RKO (cell line): Measurements from ENCODE around the gene THUMPD2.
"Not testable (repeated sequence)": the region's sequence is repeated elsewhere in the genome, so short reads cannot be mapped to it uniquely, and the experiment has no call there.

ENCODE experiments used
- DNase-seq: peaks from one replicate; pipeline ENCODE4 v3.0.0-alpha.2; 2016; ENCODE audit warnings: low spot score

THUMPD2 gene, protein sequence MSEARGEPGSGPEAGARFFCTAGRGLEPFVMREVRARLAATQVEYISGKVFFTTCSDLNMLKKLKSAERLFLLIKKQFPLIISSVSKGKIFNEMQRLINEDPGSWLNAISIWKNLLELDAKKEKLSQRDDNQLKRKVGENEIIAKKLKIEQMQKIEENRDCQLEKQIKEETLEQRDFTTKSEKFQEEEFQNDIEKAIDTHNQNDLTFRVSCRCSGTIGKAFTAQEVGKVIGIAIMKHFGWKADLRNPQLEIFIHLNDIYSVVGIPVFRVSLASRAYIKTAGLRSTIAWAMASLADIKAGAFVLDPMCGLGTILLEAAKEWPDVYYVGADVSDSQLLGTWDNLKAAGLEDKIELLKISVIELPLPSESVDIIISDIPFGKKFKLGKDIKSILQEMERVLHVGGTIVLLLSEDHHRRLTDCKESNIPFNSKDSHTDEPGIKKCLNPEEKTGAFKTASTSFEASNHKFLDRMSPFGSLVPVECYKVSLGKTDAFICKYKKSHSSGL

DNA sequence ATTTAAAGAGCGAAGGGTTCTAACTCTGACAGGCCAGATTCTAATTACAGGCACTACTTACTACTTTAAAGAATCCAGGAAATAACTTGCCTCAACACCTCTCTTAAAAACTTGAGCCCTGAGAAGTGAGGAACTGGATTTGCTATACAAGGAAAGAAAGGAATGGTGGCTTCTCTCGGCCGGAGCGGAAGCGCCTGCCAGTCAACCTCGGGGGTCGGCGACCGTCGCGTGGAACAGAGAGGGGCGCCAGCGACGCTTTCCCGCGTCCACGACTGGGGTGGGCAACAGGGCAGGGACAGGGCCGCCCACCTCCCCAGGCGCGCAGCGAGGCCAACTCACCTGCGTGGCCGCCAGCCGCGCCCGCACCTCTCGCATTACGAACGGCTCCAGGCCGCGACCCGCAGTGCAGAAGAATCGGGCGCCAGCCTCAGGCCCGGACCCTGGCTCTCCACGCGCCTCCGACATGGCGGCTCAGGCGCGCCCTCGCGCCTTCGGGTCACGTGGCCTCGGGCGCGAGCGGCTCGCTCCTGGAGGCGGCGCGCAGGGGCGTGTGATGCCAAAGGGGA is at the start of gene THUMPD2:
TSS of gene THUMPD2 (minus strand) at position 484 of the 566 bp plus-strand sequence. CDS start at position 465, 19 bp downstream.
- DNase-seq = peak; percentile 78

GRCh38 chr2:39821871-39822270 is 42.8 kb upstream of the THUMPD2 start:
- no peak for DNase-seq

DNA sequence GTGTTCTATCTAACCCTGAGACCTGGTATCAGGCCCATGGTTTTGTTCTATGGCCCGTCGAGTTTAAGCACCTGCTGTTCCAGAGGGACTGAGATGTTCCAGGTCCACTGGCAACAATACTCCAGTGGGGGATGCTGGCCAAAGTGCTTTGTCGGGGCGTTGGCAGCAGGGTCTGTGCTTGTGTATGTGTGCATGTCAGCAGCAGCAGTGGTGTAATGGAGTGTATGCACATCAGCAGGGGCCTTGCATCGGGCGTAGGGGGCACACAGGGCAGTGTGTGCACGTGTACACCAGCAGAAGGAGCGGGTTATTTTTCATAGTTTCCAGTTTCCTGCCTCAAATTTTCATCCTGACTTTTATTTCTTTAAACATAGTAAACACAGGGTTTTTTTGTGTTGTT is 37.8 kb upstream of the THUMPD2 start:
- DNase-seq = no peak

GRCh38 chr2:39816428-39816827 is 37.4 kb upstream of the THUMPD2 start:
- DNase-seq = no peak

DNA sequence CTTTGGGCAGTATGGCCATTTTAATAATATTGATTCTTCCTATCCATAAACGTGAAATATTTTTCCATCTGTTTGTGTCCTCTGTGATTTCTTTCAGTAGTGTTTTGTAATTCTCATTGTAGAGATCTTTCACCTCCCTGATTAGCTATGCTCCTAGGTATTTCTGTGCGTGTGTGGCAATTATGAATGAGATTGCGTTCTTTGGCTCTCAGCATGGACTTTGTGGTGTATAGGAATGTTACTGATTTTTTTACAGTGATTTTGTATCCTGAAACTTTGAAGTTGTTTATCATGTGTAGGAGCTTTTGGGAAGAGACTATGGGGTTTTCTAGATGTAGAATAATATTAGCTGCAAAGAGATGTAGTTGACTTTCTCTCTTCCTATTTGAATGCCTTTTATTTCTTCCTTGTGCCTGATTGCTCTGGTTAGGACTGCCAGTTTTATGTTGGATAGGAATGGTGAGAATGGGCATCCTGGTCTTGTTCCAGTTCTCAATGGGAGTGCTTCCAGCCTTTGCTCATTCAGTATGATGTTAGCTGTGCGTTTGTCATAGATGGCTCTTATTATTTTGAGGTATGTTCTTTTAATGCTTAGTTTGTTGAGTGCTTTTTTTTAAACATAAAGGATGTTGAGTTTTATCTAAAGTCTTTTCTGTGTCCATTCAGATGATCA is 27.0 kb upstream of the THUMPD2 start:
- DNase-seq = no peak

GRCh38 chr2:39803839-39804238 is 24.8 kb upstream of the THUMPD2 start:
- no peak for DNase-seq

DNA sequence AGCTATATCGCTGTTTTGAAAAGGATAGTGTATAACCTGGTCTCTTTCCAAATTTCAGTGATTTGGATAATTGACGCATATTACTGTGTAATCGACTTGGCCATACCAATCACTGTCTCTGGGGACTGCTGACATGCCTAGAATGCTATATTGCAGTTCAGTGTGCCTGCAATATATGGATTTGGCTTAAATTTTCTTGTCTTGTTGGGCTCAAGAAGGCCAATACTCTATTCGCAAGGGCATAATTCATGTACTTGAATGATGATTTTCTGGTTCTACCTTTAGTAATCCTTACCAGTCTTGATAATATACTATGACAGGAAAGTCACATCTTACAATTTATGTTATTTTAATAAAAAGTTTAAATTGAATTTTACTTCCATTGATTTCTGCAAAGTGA is 21.7 kb upstream of the THUMPD2 start:
- DNase-seq = no peak

GRCh38 chr2:39796134-39796533 is 17.1 kb upstream of the THUMPD2 start:
- DNase-seq = no peak

DNA sequence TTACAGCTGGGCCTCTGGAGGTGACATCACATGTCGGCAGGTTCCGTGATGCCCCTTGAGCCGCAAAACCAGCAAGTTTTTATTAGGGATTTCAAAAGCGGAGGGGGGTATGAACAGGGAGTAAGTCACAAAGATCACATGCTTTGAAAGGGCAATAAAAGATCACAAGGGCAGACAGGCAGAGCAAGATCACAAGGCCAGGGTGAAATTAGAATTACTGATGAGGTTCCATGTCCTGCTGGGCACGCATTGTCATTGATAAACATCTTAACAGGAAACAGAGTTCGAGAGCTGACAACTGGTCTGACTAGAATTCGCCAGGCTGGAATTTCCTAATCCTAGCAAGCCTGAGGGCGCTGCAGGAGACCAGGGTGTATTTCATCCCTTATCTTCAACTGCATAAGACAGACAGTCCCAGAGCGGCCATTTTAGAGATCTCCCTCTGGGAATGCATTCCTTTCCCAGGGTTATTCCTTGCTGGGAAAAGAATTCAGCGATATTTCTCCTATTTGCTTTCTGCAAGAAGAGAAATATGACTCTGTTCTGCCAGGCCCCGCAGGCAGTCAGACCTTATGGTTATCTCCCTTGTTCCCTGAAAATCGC is 11.3 kb upstream of the THUMPD2 start:
- DNase-seq = not testable (repeated sequence)

GRCh38 chr2:39787950-39788349 is 8.9 kb upstream of the THUMPD2 start:
- peak; percentile 32 for DNase-seq

- no peak for DNase-seq
These were observed 7.9 kb upstream of the THUMPD2 start for GRCh38 chr2:39786761-39787522.

GRCh38 chr2:39782591-39782990 is 3.5 kb upstream of the THUMPD2 start:
- DNase-seq = no peak

- no peak for DNase-seq
These were observed 2.6 kb upstream of the THUMPD2 start for GRCh38 chr2:39781697-39782096.

DNA sequence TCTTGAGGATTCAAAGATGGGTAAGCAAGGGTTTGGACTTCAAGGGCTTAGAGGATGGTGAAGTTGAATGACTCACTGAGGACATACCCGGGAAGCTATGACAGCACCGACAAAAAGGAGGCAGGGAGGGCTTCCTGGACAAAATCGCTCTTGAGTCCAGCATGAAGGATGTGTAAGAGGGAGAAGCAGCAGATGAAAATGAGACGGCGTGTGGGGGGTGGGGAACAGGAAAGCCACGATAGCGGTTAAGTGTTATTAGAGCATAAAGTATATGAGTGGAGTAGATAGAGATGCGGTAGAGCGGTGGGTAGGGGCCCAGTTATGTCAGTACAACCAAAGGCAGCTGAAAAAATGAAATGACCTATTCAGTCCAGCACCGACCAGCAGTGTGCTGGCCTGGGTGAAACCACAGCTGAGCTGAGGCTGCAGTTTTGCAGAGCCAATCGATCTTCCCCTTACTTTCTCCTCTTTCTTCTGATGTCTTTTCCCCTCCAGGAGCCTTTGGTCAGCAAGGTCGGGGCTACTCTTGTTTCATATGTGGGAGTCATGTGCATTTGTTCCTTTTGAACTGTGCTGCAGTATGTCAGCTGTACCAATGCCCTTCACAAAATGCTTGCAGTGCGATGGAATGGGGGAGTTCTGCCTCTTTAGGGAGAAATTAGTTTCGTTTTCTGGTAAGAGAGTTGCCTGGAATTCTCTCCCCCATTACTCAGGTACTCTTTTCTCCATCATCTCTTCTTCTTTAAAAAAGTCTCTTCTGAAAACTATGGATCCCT is 2.0 kb upstream of the THUMPD2 start:
- DNase-seq = no peak

- no peak for DNase-seq
These were observed 869 bp upstream of the THUMPD2 start for GRCh38 chr2:39779927-39780326.

DNA sequence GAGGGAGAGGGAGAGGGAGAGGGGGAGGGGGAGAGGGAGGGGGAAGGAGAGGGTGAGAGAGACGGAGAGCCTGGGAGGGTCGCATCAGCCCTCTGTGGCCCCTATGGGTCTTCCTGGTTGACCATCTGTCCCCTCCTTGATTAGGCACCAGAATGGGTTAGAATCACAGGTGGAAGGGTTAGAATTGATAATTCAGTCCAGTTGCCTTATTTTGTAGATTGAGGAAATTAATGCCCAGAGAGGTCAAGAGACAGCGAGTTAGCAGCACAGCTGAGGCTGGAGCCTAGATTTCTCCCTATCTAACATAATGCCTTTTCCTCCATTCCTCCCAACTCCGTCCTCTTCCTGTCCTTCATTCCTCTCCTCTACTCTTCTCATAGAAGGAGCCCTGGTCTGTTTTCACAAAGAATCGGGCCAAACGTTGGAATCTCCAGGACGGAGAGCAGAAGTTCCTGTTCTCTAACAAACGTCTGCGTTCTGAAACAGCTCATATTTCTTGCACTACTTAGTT is 338 bp upstream of the THUMPD2 start:
- no peak for DNase-seq

DNA sequence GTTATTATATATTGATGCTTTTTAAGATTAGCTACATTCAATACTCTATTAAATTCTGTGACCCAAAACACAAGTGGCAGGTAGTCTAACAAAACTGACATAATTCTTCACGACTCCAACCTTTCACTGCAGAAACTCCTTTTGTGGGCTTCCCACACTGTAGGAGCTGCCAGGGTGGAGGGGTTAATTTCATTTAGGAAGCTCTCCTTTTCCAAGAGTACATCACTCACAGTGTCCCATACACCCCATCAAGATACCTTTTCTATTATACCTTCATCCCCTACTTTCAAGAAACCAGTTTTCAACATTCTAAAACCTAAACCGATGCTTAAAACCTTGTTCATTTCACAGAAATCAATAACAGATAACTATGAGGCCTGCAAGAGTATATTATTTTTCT is 825 bp downstream of the THUMPD2 start:
- peak; percentile 36 for DNase-seq

DNA sequence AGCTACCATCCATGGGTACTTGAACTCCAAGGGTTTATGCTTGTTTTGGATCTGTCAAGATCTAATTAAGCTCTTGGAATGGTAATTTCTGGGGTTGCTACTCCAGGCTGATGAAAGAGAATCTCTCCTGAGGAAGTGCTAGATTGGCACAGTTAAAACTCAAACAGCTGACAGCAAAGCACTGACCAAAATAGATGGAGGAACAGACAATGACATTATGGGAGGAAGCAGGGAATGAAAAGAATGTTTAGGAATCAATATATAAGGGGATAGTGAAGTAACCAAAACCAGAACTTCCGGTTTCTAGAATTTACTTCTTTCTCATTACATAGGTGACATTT is 6.3 kb downstream of the THUMPD2 start:
- DNase-seq = no peak

GRCh38 chr2:39772086-39772811 is 6.8 kb downstream of the THUMPD2 start:
- DNase-seq = peak; percentile 63

DNA sequence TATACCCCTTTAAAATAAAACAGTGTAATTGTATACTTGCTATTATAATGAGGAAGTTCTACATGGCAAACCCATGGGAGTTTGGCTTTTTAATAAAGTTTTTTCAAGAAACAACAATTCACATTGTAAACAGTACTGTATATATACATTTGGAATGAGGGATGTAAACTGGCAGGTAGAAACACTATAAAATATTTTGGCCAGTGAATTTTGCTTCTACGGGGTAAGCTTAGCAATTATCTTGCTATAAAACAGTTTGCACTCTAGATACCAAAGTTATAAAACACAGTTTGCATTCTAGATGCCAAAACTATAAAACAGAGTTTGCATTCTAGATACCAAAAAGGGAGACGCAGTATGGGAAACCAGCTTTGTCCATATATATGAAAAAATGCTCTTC is 16.6 kb downstream of the THUMPD2 start:
- no peak for DNase-seq
